Activated CD4-positive, alpha-beta memory T cell treated with anti-CD3 and anti-CD28 coated beads for 36 hours (primary cell): ENCODE measurements around the gene TTYH2. TPM values are rescaled to one million over a fixed set of nuclear protein-coding genes. Genes with fewer than 3 reads are reported as not detected.

ENCODE experiments used
- CTCF ChIA-PET: fragments of 350-600 bp; sonication (Branson Sonifier 250); formaldehyde crosslinking; loops from one replicate; lab custom pipeline; 2021; ENCODE audit warnings: antibody characterized with exemption, inconsistent platforms; lab: Charles Lee
- POLR2A ChIA-PET: fragments of 350-600 bp; sonication (Branson Sonifier 250); formaldehyde crosslinking; loops from one replicate; lab custom pipeline; 2021; ENCODE audit warnings: antibody characterized with exemption; lab: Charles Lee
- DNase-seq: peaks from one replicate; pipeline ENCODE4 v3.0.0-alpha.2; 2020
- H3K27ac Mint-ChIP-seq: one replicate; pipeline ENCODE4 v1.8.0; 2021; ENCODE audit warnings: mixed read lengths
- H3K27me3 Mint-ChIP-seq: one replicate; pipeline ENCODE4 v1.8.0; 2021; ENCODE audit warnings: mixed read lengths
- H3K36me3 Mint-ChIP-seq: one replicate; pipeline ENCODE4 v1.8.0; 2021; ENCODE audit warnings: mixed read lengths
- H3K4me1 Mint-ChIP-seq: one replicate; pipeline ENCODE4 v1.8.0; 2021; ENCODE audit warnings: low read depth, mixed read lengths
- H3K4me3 Mint-ChIP-seq: one replicate; pipeline ENCODE4 v1.8.0; 2021; ENCODE audit warnings: mild to moderate bottlenecking, mixed read lengths
- H3K9me3 Mint-ChIP-seq: one replicate; pipeline ENCODE4 v1.8.0; 2021; ENCODE audit warnings: mixed read lengths
- intact Hi-C: fragments of 100-400 bp; cut with micrococcal nuclease; formaldehyde crosslinking; loops from one replicate; pipeline ENCODE4 v1.15.1; 2023
- total RNA-seq, 2 experiments: library from RNA; stranded (reverse); gene quantifications; one replicate each; pipeline ENCODE4 v1.2.3, GENCODE V29; 2021

TTYH2 gene
- total RNA-seq, 2 experiments from 2014 or later, result 7.6 to 7.9 TPM

GRCh38 chr17:74299226-74300009, 86.0 kb downstream of the TTYH2 start:
- CTCF ChIA-PET, result interaction anchor here (0.8 to 4.2 kb wide), 14 partner anchors 11 to 158 kb away, joined by 3 to 37 read pairs (median 7); partner anchors contain the start of genes BTBD17, GPR142 and TTYH2
- DNase-seq, result no peak
- H3K4me1 Mint-ChIP-seq, result peaks cover 28% of the 10 kb centered on the region
- H3K27me3 Mint-ChIP-seq, result no peaks in the 10 kb centered on the region
- H3K9me3 Mint-ChIP-seq, result no peaks in the 10 kb centered on the region
- intact Hi-C loops, result loop anchor here (2.0 kb wide), 2 partner anchors 17 to 27 kb away; partner anchors contain the start of gene KIF19
- no peaks in the 10 kb centered on the region for H3K36me3 Mint-ChIP-seq
- POLR2A ChIA-PET, result no interaction called here
- no peak overlapping the region for H3K27ac Mint-ChIP-seq
- H3K4me3 Mint-ChIP-seq, result no peak overlapping the region

- ChIA-PET POLR2A (no interaction called here), CTCF (interaction anchor here (4.6 kb wide), 1 partner anchor 56 kb away, joined by 32 read pairs; the partner anchor contains the start of gene BTBD17)
- H3K36me3 Mint-ChIP-seq, result no peaks in the 10 kb centered on the region
- no peak for DNase-seq
- no peaks in the 10 kb centered on the region for H3K9me3 Mint-ChIP-seq
- H3K27ac Mint-ChIP-seq, result no peak overlapping the region
- intact Hi-C loops, result no loop called here
- no peaks in the 10 kb centered on the region for H3K27me3 Mint-ChIP-seq
- H3K4me1 Mint-ChIP-seq, result peaks cover 13% of the 10 kb centered on the region
- no peak overlapping the region for H3K4me3 Mint-ChIP-seq
These were observed 89.9 kb downstream of the TTYH2 start for GRCh38 chr17:74303305-74303704.

GRCh38 chr17:74304184-74304583, 90.8 kb downstream of the TTYH2 start:
- Mint-ChIP-seq H3K9me3 (no peaks in the 10 kb centered on the region), H3K36me3 (no peaks in the 10 kb centered on the region), H3K27me3 (no peaks in the 10 kb centered on the region), H3K4me1 (peaks cover 12% of the 10 kb centered on the region), H3K4me3 (no peak overlapping the region), H3K27ac (no peak overlapping the region)
- POLR2A ChIA-PET, result no interaction called here
- intact Hi-C loops, result no loop called here
- CTCF ChIA-PET, result interaction anchor here (1.3 to 4.6 kb wide), 3 partner anchors 19 to 64 kb away, joined by 4 to 32 read pairs (median 4); partner anchors contain the start of gene BTBD17
- DNase-seq, result no peak

- ChIA-PET CTCF (interaction anchor here (0.9 to 4.6 kb wide), 5 partner anchors 8 to 152 kb away, joined by 3 to 32 read pairs (median 4); partner anchors contain the start of gene BTBD17), POLR2A (no interaction called here)
- Mint-ChIP-seq H3K36me3 (no peaks in the 10 kb centered on the region), H3K4me3 (no peak overlapping the region), H3K4me1 (peaks cover 10% of the 10 kb centered on the region), H3K27ac (no peak overlapping the region), H3K27me3 (no peaks in the 10 kb centered on the region), H3K9me3 (no peaks in the 10 kb centered on the region)
- no peak for DNase-seq
- intact Hi-C loops, result no loop called here
These were observed 92.7 kb downstream of the TTYH2 start for GRCh38 chr17:74305865-74306654.

- intact Hi-C loops, result no loop called here
- H3K36me3 Mint-ChIP-seq, result peaks cover 4% of the 10 kb centered on the region
- DNase-seq, result no peak
- ChIA-PET POLR2A (no interaction called here), CTCF (interaction anchor here (1.0 to 2.4 kb wide), 2 partner anchors 45 to 60 kb away, joined by 3 to 5 read pairs; no protein-coding TSS in a partner anchor)
- H3K9me3 Mint-ChIP-seq, result peaks cover 6% of the 10 kb centered on the region
- peaks cover 6% of the 10 kb centered on the region for H3K4me1 Mint-ChIP-seq
- H3K27me3 Mint-ChIP-seq, result no peaks in the 10 kb centered on the region
- H3K27ac Mint-ChIP-seq, result no peak overlapping the region
- H3K4me3 Mint-ChIP-seq, result no peak overlapping the region
These were observed 94.8 kb downstream of the TTYH2 start for GRCh38 chr17:74307984-74308773.

- POLR2A ChIA-PET, result interaction anchor here (0.6 kb wide), 1 partner anchor 29 kb away, joined by 4 read pairs; no protein-coding TSS in a partner anchor
- intact Hi-C loops, result no loop called here
- H3K4me3 Mint-ChIP-seq, result no peak overlapping the region
These were observed 96.5 kb downstream of the TTYH2 start for GRCh38 chr17:74309902-74310301.

More at GRCh38 chr17:74309902-74310301, 96.5 kb downstream of the TTYH2 start:
- H3K9me3 Mint-ChIP-seq, result peaks cover 6% of the 10 kb centered on the region
- H3K4me1 Mint-ChIP-seq, result peaks cover 6% of the 10 kb centered on the region
- no peak for DNase-seq
- H3K36me3 Mint-ChIP-seq, result peaks cover 4% of the 10 kb centered on the region
- no peak overlapping the region for H3K27ac Mint-ChIP-seq
- CTCF ChIA-PET, result interaction anchor here (0.6 to 2.4 kb wide), 2 partner anchors 9 to 58 kb away, joined by 4 to 5 read pairs; no protein-coding TSS in a partner anchor
- H3K27me3 Mint-ChIP-seq, result no peaks in the 10 kb centered on the region

Other genes starting within 250 kb of the TTYH2 start
- 1,000 to 10,000 TPM; 1,460 to 1,580 TPM for gene RPL38, start 9.9 kb upstream of the TTYH2 start, total RNA-seq
- 1 to 10 TPM; 1.6 to 1.7 TPM for gene DNAI2, start 60.7 kb downstream of the TTYH2 start, total RNA-seq
- under 1 TPM; 0.51 to 0.59 TPM for gene KIF19, start 112.7 kb downstream of the TTYH2 start, total RNA-seq
- gene BTBD17, start 148.3 kb downstream of the TTYH2 start, total RNA-seq, result not detected
- gene GPR142, start 153.9 kb downstream of the TTYH2 start, total RNA-seq, result not detected
- under 1 TPM; 0.40 to 0.41 TPM for gene GPRC5C, start 218.5 kb downstream of the TTYH2 start, total RNA-seq